Type B pancreatic cell (in vitro differentiated cells): ENCODE data around the gene RPL10A. TPM values are rescaled to one million over a fixed set of nuclear protein-coding genes. Genes with fewer than 3 reads are reported as not detected.

Experiments used
- DNase-seq: peaks from one replicate; pipeline ENCODE4 v3.0.0; 2021; ENCODE audit warnings: mixed read lengths; ENCODE audit not compliant: unreplicated experiment; ENCODE audit errors: extremely low spot score
- H3K27ac Mint-ChIP-seq: 2 replicates; pipeline ENCODE4 v1.8.0; 2021; ENCODE audit warnings: mild to moderate bottlenecking, mixed read lengths
- H3K27me3 Mint-ChIP-seq: 2 replicates; pipeline ENCODE4 v1.8.0; 2021; ENCODE audit warnings: mixed read lengths
- H3K36me3 Mint-ChIP-seq: 2 replicates; pipeline ENCODE4 v1.8.0; 2021; ENCODE audit warnings: mixed read lengths
- H3K4me1 Mint-ChIP-seq: one replicate; pipeline ENCODE4 v1.8.0; 2021; ENCODE audit warnings: mixed read lengths; ENCODE audit not compliant: unreplicated experiment
- H3K4me3 Mint-ChIP-seq: 2 replicates; pipeline ENCODE4 v1.8.0; 2021; ENCODE audit warnings: mild to moderate bottlenecking, mixed read lengths
- H3K9me3 Mint-ChIP-seq: 2 replicates; pipeline ENCODE4 v1.8.0; 2021; ENCODE audit warnings: mixed read lengths
- CTCF ChIP-seq: fragments of 200-600 bp; sonication (generic); conservative IDR thresholded peaks from 2 replicates; pipeline ENCODE4 v1.5.0; 2021; ENCODE audit warnings: antibody characterized with exemption, mild to moderate bottlenecking
- total RNA-seq: library from RNA; stranded (reverse); gene quantifications from 2 replicates; pipeline ENCODE4 v1.2.1, GENCODE V29; 2021; ENCODE audit warnings: low replicate concordance

RPL10A gene
- total RNA-seq, 1 donor from 2014 or later, result 1,808 TPM

- Mint-ChIP-seq H3K9me3 (no peaks in the 10 kb centered on the region), H3K27me3 (peaks cover 6% of the 10 kb centered on the region), H3K4me1 (peaks cover 11% of the 10 kb centered on the region), H3K36me3 (no peaks in the 10 kb centered on the region), H3K4me3 (no peak overlapping the region), H3K27ac (no peak overlapping the region)
- no peak for DNase-seq
- no peak for TF ChIP-seq CTCF
These were observed 39.8 kb downstream of the RPL10A start for GRCh38 chr6:35508027-35508426.

- Mint-ChIP-seq H3K27ac (no peak overlapping the region), H3K4me3 (no peak overlapping the region), H3K27me3 (peaks cover 6% of the 10 kb centered on the region), H3K4me1 (peaks cover 11% of the 10 kb centered on the region), H3K36me3 (no peaks in the 10 kb centered on the region), H3K9me3 (no peaks in the 10 kb centered on the region)
- DNase-seq, result no peak
- no peak for TF ChIP-seq CTCF
These were observed 40.3 kb downstream of the RPL10A start for GRCh38 chr6:35508542-35508941.

- H3K4me3 Mint-ChIP-seq, result no peak overlapping the region
- no peak for DNase-seq
- no peaks in the 10 kb centered on the region for H3K36me3 Mint-ChIP-seq
- peaks cover 8% of the 10 kb centered on the region for H3K4me1 Mint-ChIP-seq
- TF ChIP-seq CTCF, result no peak
- H3K27ac Mint-ChIP-seq, result no peak overlapping the region
- H3K9me3 Mint-ChIP-seq, result no peaks in the 10 kb centered on the region
- H3K27me3 Mint-ChIP-seq, result peaks cover 6% of the 10 kb centered on the region
These were observed 42.8 kb downstream of the RPL10A start for GRCh38 chr6:35510916-35511561.

- Mint-ChIP-seq H3K4me1 (peaks cover 4% of the 10 kb centered on the region), H3K4me3 (no peak overlapping the region), H3K27ac (no peak overlapping the region), H3K27me3 (peaks cover 3% of the 10 kb centered on the region), H3K36me3 (no peaks in the 10 kb centered on the region), H3K9me3 (no peaks in the 10 kb centered on the region)
- DNase-seq, result no peak
- TF ChIP-seq CTCF, result no peak
These were observed 43.4 kb downstream of the RPL10A start for GRCh38 chr6:35511562-35511941.

GRCh38 chr6:35512006-35512405 lies 43.8 kb downstream of the RPL10A start:
- no peak for TF ChIP-seq CTCF
- no peak overlapping the region for H3K27ac Mint-ChIP-seq
- H3K36me3 Mint-ChIP-seq, result no peaks in the 10 kb centered on the region
- H3K9me3 Mint-ChIP-seq, result no peaks in the 10 kb centered on the region
- no peak for DNase-seq
- H3K27me3 Mint-ChIP-seq, result peaks cover under 1% of the 10 kb centered on the region
- peaks cover 4% of the 10 kb centered on the region for H3K4me1 Mint-ChIP-seq
- H3K4me3 Mint-ChIP-seq, result no peak overlapping the region

GRCh38 chr6:35512740-35513139 lies 44.5 kb downstream of the RPL10A start, which contains the start of gene TULP1:
TSS of gene TULP1 (minus strand) at chr6:35512896. CDS start at chr6:35512858, 38 bp downstream.
- Mint-ChIP-seq H3K27ac (no peak within 1 kb of the TSS), H3K4me3 (no peak within 1 kb of the TSS), H3K9me3 (no peaks in the 10 kb centered on the region), H3K36me3 (no peaks in the 10 kb centered on the region), H3K27me3 (no peaks in the 10 kb centered on the region), H3K4me1 (peaks cover 4% of the 10 kb centered on the region)
- no peak for DNase-seq
- no peak for TF ChIP-seq CTCF
